CD4-positive, CD25-positive, alpha-beta regulatory T cell (primary cell): ENCODE results near the gene RAET1E. TPM values are rescaled to one million over a fixed set of nuclear protein-coding genes. Genes with fewer than 3 reads are reported as not detected.
A peak's percentile ranks its signal among the peaks of the same experiment; 100 is the strongest.
"Not testable (repeated sequence)": the region's sequence is repeated elsewhere in the genome, so short reads cannot be mapped to it uniquely, and the experiment has no call there.

ENCODE experiments used
- ATAC-seq, 2 donors: fragments of 150-1000 bp; cut with Tn5 transposase; one replicate each; pipeline ENCODE4 v1.10.0; 2021; ENCODE audit warnings: low read depth in 2 of 2, moderate number of reproducible peaks in 2 of 2, moderate library complexity in 1 of 2
- DNase-seq, 3 donors: peaks; one replicate each; pipeline versions ENCODE4 v3.0.0 to v3.0.0-alpha.2; 2012 to 2022; ENCODE audit warnings: mixed read lengths in 1 of 3
- H3K27ac ChIP-seq: one replicate; pipeline ENCODE4 v1.7.0; 2013; ENCODE audit warnings: mild to moderate bottlenecking, low read length; ENCODE audit not compliant: insufficient read depth, poor library complexity, severe bottlenecking
- H3K27me3 ChIP-seq: one replicate; pipeline ENCODE4 v1.7.0; 2013; ENCODE audit warnings: low read length; ENCODE audit not compliant: control insufficient read depth, insufficient read depth
- H3K36me3 ChIP-seq: one replicate; pipeline ENCODE4 v1.7.0; 2013; ENCODE audit warnings: mild to moderate bottlenecking, low read length, moderate library complexity; ENCODE audit not compliant: control insufficient read depth, insufficient read depth
- H3K4me1 ChIP-seq: 2 replicates; pipeline ENCODE4 v1.7.0; 2013; ENCODE audit warnings: mild to moderate bottlenecking, low read length; ENCODE audit not compliant: insufficient read depth, control insufficient read depth, poor library complexity, severe bottlenecking
- H3K4me3 ChIP-seq: one replicate; pipeline ENCODE4 v1.7.0; 2013; ENCODE audit warnings: low read depth, mild to moderate bottlenecking, low read length, moderate library complexity
- H3K9me3 ChIP-seq, 2 experiments: 1 replicate in 1 of 2; 2 replicates in 1 of 2; pipeline ENCODE4 v1.7.0; 2013; ENCODE audit warnings: low read length in 2 of 2, mild to moderate bottlenecking in 1 of 2, moderate library complexity in 1 of 2; ENCODE audit not compliant: control insufficient read depth in 2 of 2
- H3K27ac Mint-ChIP-seq, 3 donors: one replicate each; pipeline ENCODE4 v1.8.0; 2020 to 2022; ENCODE audit warnings: mild to moderate bottlenecking in 3 of 3, mixed read lengths in 3 of 3, moderate library complexity in 2 of 3
- H3K27me3 Mint-ChIP-seq: one replicate; pipeline ENCODE4 v1.8.0; 2022; ENCODE audit warnings: mild to moderate bottlenecking, mixed read lengths
- H3K36me3 Mint-ChIP-seq: one replicate; pipeline ENCODE4 v1.8.0; 2020; ENCODE audit warnings: mixed read lengths
- H3K4me1 Mint-ChIP-seq, 4 donors: one replicate each; pipeline ENCODE4 v1.8.0; 2020 to 2022; ENCODE audit warnings: mixed read lengths in 4 of 4, mild to moderate bottlenecking in 1 of 4
- H3K4me3 Mint-ChIP-seq, 4 donors: one replicate each; pipeline ENCODE4 v1.8.0; 2020 to 2022; ENCODE audit warnings: mild to moderate bottlenecking in 4 of 4, mixed read lengths in 4 of 4, moderate library complexity in 3 of 4
- H3K9me3 Mint-ChIP-seq, 7 donors: one replicate each; pipeline ENCODE4 v1.8.0; 2020 to 2022; ENCODE audit warnings: mixed read lengths in 7 of 7, mild to moderate bottlenecking in 3 of 7, moderate library complexity in 2 of 7
- polyA plus RNA-seq, 4 donors: library from polyadenylated mRNA; unstranded; fragments of 300-500 nt; fragmentation: Illumina TruSeq; gene quantifications; one replicate each; pipeline ENCODE4 v1.2.3, GENCODE V29; 2021
- total RNA-seq: library from RNA; stranded (reverse); gene quantifications from one replicate; pipeline ENCODE4 v1.2.3, GENCODE V29; 2022

Gene RAET1E
- total and polyA plus RNA-seq, 5 donors from 2014 or later = not detected

GRCh38 chr6:149922091-149922490, 24.2 kb upstream of the RAET1E start:
- H3K4me1 ChIP-seq = peaks cover 24% of the 10 kb centered on the region
- not testable (repeated sequence) for H3K9me3 Mint-ChIP-seq, H3K4me3 ChIP-seq, H3K36me3 ChIP-seq, DNase-seq, ATAC-seq, H3K9me3 ChIP-seq, H3K36me3 Mint-ChIP-seq, H3K27ac ChIP-seq
- H3K4me1 Mint-ChIP-seq = peaks cover 0 to 35% (median 10%) of the 10 kb centered on the region in 4 donors
- peak overlapping the region in 3 of 4 donors; percentile 1 to 69 (median 48) for H3K4me3 Mint-ChIP-seq
- peak overlapping the region in 1 of 3 donors; percentile 14 for H3K27ac Mint-ChIP-seq
- peaks cover 30% of the 10 kb centered on the region for H3K27me3 ChIP-seq
- peaks cover 58% of the 10 kb centered on the region for H3K27me3 Mint-ChIP-seq

- Histone ChIP-seq H3K9me3 (no peaks in the 10 kb centered on the region), H3K36me3 (no peaks in the 10 kb centered on the region), H3K27ac (no peak overlapping the region), H3K4me3 (no peak overlapping the region), H3K27me3 (peaks cover 25% of the 10 kb centered on the region), H3K4me1 (peaks cover 23% of the 10 kb centered on the region)
- H3K36me3 Mint-ChIP-seq = no peaks in the 10 kb centered on the region
- ATAC-seq (no peak), DNase-seq (no peak)
- H3K4me1 Mint-ChIP-seq = peaks cover 0 to 33% (median 9%) of the 10 kb centered on the region in 4 donors
- H3K27me3 Mint-ChIP-seq = peaks cover 61% of the 10 kb centered on the region
- H3K27ac Mint-ChIP-seq = no peak overlapping the region
- H3K9me3 Mint-ChIP-seq = peaks cover 0 to 5% (median 0%) of the 10 kb centered on the region in 7 donors
- peak overlapping the region in 3 of 4 donors; percentile 7 to 50 (median 39) for H3K4me3 Mint-ChIP-seq
Measured at GRCh38 chr6:149921361-149921760, 23.4 kb upstream of the RAET1E start.

- no peaks in the 10 kb centered on the region for H3K36me3 Mint-ChIP-seq
- peaks cover 0 to 3% (median 0%) of the 10 kb centered on the region in 7 donors for H3K9me3 Mint-ChIP-seq
- no peak overlapping the region for H3K27ac Mint-ChIP-seq
- H3K4me3 ChIP-seq = no peak overlapping the region
- no peaks in the 10 kb centered on the region for H3K9me3 ChIP-seq
- ATAC-seq (no peak), DNase-seq (no peak)
- peaks cover 51% of the 10 kb centered on the region for H3K27me3 Mint-ChIP-seq
- no peaks in the 10 kb centered on the region for H3K36me3 ChIP-seq
- H3K27me3 ChIP-seq = peaks cover 18% of the 10 kb centered on the region
- peaks cover 13% of the 10 kb centered on the region for H3K4me1 ChIP-seq
- no peak overlapping the region for H3K27ac ChIP-seq
- no peak overlapping the region for H3K4me3 Mint-ChIP-seq
- H3K4me1 Mint-ChIP-seq = peaks cover 0 to 23% (median 7%) of the 10 kb centered on the region in 4 donors
Measured at GRCh38 chr6:149919834-149920225, 21.9 kb upstream of the RAET1E start.

GRCh38 chr6:149919126-149919833, 21.4 kb upstream of the RAET1E start:
- not testable (repeated sequence) for H3K9me3 Mint-ChIP-seq, H3K27ac ChIP-seq, H3K9me3 ChIP-seq, ATAC-seq, H3K4me3 ChIP-seq, H3K36me3 ChIP-seq, H3K4me3 Mint-ChIP-seq, DNase-seq, H3K36me3 Mint-ChIP-seq, H3K27ac Mint-ChIP-seq
- H3K4me1 ChIP-seq = peaks cover 13% of the 10 kb centered on the region
- H3K27me3 Mint-ChIP-seq = peaks cover 49% of the 10 kb centered on the region
- H3K4me1 Mint-ChIP-seq = peaks cover 0 to 23% (median 7%) of the 10 kb centered on the region in 4 donors
- peaks cover 13% of the 10 kb centered on the region for H3K27me3 ChIP-seq

GRCh38 chr6:149918151-149918905, 20.4 kb upstream of the RAET1E start:
- no peak overlapping the region for H3K27ac ChIP-seq
- Mint-ChIP-seq H3K4me1 (peaks cover 0 to 15% (median 6%) of the 10 kb centered on the region in 4 donors), H3K4me3 (no peak overlapping the region), H3K27ac (no peak overlapping the region), H3K27me3 (peaks cover 45% of the 10 kb centered on the region), H3K36me3 (no peaks in the 10 kb centered on the region), H3K9me3 (peaks cover 0 to 3% (median 0%) of the 10 kb centered on the region in 7 donors)
- no peak overlapping the region for H3K4me3 ChIP-seq
- H3K27me3 ChIP-seq = peaks cover 9% of the 10 kb centered on the region
- H3K4me1 ChIP-seq = peaks cover 10% of the 10 kb centered on the region
- no peaks in the 10 kb centered on the region for H3K36me3 ChIP-seq
- H3K9me3 ChIP-seq = no peaks in the 10 kb centered on the region
- ATAC-seq (no peak), DNase-seq (no peak)

GRCh38 chr6:149917679-149918078, 19.8 kb upstream of the RAET1E start:
- no peak overlapping the region for H3K27ac ChIP-seq
- H3K4me3 ChIP-seq = no peak overlapping the region
- no peak overlapping the region for H3K27ac Mint-ChIP-seq
- peaks cover 0 to 3% (median 0%) of the 10 kb centered on the region in 7 donors for H3K9me3 Mint-ChIP-seq
- no peak overlapping the region for H3K4me3 Mint-ChIP-seq
- H3K27me3 ChIP-seq = peaks cover 13% of the 10 kb centered on the region
- no peak for ATAC-seq
- no peaks in the 10 kb centered on the region for H3K36me3 Mint-ChIP-seq
- DNase-seq = no peak
- H3K4me1 Mint-ChIP-seq = peaks cover 0 to 9% (median 0%) of the 10 kb centered on the region in 4 donors
- no peaks in the 10 kb centered on the region for H3K9me3 ChIP-seq
- no peaks in the 10 kb centered on the region for H3K36me3 ChIP-seq
- H3K4me1 ChIP-seq = peaks cover 3% of the 10 kb centered on the region
- H3K27me3 Mint-ChIP-seq = peaks cover 44% of the 10 kb centered on the region

- DNase-seq = no peak
- Histone ChIP-seq H3K27ac (no peak overlapping the region), H3K9me3 (no peaks in the 10 kb centered on the region), H3K27me3 (peaks cover 10% of the 10 kb centered on the region), H3K4me1 (no peaks in the 10 kb centered on the region), H3K4me3 (no peak overlapping the region), H3K36me3 (no peaks in the 10 kb centered on the region)
- Mint-ChIP-seq H3K4me3 (no peak overlapping the region), H3K4me1 (no peaks in the 10 kb centered on the region), H3K36me3 (no peaks in the 10 kb centered on the region), H3K9me3 (peaks cover 0 to 2% (median 0%) of the 10 kb centered on the region in 7 donors), H3K27ac (no peak overlapping the region), H3K27me3 (peaks cover 42% of the 10 kb centered on the region)
- ATAC-seq = no peak
Measured at GRCh38 chr6:149915970-149916865, 18.3 kb upstream of the RAET1E start.
